ENCODE data around the gene ABCB9.
"Not testable (repeated sequence)": the region's sequence is repeated elsewhere in the genome, so short reads cannot be mapped to it uniquely, and the experiment has no call there.

The ABCB9 gene

DNA sequence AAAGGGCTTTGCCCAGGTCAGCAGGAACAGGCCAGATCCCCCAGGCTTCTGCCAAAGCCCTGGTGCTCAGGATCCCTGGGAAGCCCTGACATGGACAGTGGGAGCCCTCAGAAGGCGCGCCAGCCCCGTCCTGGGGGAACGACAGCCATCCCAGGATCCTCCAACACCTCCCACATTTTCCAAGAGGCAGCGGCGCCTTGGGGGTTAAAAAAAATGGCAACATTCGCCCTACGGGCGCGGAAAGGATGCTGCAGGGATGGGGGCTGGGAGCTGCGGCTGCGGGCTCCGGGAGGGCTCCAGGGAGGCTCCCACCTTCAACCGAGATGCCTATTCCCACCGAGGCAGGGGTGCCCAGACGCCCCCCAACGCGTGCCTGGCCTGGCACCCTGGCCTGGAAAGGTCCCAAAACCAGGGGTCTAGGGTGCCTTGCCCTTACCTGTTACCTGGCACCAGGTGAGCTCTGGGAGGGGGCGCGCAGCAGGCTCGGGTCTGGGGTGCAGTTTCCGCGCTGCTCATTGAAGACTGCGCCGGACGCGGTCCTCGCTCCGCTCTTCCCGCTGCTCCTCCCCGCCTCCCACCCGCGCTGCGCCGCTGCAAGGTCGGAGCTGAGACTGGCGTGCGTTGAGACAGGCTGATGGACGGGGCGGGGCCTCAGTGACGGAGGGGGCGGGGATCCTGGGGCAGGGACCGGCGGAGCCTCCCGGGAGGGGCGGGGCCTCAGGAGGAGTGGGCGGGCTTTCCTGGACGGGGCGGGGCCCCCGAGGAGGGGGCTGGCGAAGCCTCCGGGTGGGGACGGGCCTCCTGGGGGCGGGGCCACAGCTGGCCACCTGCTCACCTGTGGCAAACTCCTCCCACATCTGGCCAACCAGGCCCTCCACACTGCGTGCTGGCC is at the start of gene ABCB9:
Gene ABCB9, minus strand, starts transcription at position 613 of the 892 bp plus-strand sequence. CDS start 6,228 bp downstream, outside the sequence.
- DNase-seq, result peak; percentile 90

DNA sequence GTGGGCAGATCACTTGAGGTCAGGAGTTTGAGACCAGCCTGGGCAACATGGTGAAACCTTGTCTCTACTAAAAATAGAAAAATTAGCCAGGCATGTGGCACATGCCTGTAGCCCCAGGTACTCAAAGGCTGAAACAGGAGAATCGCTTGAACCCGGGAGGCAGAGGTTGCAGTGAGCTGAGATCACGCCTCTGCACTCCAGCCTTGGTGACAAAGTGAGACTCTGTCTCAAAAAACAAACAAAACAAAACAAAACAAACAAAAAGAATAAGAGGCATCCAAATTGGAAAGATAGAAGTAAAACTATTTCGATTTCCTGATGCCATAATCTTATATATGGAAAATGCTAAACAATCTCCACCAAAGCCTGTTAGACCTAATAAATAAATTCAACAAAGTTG is 48.2 kb upstream of the ABCB9 start:
- not testable (repeated sequence) for DNase-seq

DNA sequence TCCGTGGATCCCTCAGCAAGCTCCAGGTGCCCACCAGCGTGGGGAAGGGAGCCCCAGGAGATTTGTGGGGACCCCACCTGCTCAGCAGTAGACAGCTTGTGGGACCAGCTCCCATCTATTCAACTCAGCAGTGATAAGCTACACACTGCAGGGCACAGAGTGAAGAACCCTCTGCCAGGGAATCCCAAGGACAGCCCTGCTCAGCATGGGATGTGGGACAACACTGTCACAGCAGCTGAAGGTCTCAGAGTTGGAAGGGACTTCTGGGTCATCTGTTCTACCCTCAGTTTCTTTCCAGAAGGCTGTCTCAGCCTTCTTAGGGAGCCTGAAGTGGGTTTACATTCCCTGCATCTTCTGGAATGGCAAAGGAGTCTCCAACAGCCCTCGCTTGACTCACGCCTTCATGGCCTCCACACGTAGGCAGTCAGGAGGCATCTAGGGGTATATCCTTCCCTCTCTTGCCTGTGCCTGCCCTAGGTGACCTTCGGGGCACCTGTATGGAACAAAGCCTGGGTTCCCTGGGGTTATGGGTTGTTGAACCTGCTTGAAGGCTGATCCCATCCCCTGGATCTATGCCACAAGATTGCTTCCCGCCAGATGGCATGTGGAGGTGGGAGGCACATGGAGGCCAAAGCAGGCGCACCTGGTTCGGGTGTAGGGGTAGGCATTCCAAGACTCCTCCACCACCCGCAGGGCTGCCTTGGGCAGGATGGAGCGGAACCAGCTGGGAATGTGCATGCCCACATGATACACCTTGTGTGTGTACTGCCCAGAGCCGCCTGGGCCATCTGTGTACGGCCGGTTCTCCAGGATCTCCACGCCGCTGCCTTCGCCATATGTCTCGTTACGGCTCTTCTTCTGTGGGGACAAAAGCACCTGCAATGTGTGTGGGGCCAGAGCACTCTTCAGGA is 47.2 kb upstream of the ABCB9 start:
- DNase-seq, result no peak

DNA sequence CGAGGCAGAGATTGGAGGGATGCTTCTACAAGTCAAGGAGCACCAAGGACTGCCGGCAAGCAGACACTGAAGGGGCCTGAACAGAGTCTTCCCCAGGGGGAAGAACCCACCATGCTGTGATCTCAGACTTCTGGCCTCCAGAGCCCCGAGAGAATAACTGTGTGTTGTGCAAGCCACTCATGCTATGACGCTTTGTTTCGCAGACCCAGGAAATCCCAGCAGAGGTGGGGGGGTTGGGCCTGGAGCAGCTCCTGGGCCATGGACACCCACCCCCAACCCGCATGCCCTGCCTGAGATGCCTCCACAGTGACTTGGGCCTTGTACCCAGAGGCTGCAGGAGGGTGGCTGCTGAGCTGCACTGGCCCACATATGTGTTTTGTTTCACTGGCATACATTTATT is 45.4 kb upstream of the ABCB9 start:
- no peak for DNase-seq

DNA sequence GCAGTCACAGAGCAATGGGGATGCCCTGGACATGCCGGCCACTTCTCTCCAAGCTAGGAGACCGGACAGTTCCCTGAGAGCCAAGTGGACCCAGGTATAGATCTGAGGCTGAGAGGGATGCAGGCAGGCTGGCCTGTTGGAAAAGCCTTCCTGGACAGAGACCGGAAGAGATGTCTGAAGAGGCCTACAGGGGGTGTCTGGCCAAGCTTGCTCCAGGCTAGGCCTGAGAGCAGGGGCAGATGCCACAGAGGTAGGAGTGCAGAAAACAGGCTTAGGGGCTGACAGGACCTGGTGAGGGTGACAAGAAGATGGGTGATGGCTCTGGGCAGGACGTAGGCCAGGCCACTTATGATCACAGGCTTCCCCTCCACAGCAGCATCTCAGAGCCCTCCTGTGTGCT is 44.4 kb upstream of the ABCB9 start:
- no peak for DNase-seq

DNA sequence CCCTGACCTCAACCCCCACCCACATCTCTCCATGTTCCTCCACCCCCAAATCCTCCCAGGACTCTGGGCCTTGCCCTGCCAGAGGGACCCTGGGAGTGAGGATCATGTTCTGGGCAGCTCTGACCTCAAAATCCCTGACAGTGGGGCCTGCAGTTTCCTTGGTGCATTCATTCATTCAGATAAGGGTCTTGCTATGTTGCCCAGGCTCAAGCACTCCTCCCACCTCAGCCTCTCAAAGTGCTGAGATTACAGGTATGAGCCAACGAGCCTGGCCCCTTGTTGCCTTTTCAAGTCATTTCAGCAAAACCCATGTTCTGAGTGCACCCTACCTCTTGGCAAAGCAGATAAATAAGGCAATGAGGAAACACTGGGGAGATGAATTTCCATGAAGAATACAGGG is 43.8 kb upstream of the ABCB9 start:
- DNase-seq, result no peak

DNA sequence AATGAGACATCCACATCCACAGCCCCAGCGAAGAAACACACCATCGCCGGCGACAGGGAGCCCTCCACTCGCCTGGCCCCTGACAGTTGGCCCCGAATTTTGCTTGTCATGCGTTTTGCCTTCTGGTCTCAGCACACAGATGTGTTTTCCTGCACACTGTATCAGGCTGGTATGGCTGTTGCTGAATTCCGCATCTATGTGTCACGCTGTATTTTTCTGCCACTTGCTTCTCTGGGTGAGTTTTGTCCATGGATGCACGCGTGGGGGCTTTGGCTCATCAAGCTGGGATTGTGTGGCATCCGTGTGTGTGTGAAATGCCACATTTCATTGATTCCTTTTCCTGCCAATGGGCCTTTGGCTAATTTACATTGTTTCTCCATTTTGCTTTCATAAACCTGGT is 40.7 kb upstream of the ABCB9 start:
- DNase-seq, result no peak

DNA sequence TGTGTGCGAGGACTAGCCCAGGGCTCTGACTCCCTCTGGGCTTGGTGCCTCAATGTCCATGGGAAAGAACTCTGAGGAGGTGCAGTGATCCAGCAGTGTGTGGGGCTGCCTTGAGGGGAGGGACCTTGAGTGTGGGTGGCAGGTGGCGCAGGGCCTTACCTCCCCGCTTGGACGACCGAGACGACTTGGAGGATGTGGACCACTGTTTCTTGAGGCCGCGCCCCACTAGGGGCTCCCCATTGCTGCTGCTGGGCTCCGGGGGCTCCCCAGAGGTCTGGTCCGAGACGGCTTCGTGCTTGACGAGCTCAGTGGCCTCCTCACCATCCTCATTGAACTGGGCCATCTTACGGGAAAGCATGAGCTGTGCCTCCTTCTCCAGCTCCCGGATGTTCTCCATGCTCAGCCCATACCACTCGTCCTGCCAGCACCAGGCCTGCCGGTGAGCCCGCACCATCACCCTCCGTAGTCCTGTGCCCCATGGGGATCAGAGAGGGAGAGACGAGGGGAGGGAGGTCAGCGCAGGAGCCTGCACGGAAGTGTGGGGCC is 38.9 kb upstream of the ABCB9 start:
- no peak for DNase-seq

DNA sequence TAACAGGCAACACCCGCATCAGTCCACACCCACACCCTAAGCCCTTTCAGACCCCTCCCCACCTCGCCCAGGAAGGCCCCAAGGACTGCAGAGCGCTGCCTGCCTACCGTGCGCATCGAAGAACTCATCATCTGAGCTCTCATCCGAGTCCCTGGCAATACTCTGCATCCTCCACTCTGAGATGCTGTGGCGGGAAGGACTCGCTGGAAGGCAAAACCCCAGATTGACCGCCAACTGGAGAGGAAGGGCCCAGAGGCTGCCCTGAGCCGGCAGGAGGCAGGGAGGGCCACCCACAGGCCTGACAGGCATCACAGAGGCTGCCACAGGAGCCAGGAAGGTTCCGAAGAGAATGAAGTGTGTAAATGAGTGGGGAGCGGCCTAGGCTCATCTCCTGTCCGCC is 38.0 kb upstream of the ABCB9 start:
- DNase-seq, result no peak

DNA sequence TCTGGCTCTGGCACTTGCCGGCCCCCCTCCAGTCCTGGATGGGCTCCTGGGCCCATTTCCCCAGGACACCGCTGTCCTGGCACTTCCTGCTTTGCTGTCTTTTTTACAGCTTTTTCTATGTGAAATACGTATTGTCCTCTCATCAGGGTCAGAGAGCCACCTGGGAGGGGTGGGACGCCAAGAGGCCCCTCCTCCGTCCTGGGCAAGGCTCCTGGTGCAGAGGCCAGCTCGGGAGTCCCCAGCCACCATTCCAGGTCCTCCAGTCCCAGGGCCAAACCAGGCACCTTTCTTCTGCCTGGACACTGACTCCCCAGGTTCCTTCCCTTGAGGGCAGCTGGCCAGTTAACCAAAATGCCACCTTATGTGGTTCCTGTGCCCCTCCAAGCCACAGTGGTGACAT is 37.0 kb upstream of the ABCB9 start:
- DNase-seq, result no peak

DNA sequence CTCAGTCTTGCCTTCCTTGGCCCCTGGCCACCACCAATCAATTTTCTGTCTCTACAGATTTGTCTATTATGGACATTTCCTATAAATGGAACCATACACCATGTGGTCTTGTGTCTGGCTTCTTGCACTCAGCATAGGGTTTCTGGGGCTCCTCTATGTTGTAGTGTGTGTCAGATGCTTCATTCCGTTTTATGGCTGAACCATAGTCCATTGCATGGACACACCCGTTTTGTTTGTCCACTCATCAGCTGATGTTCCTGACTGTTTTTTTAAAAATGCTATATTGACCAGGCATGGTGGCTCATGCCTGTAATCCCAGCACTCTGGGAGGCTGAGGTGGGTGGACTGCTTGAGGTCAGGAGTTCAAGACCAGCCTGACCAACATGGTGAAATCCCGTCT is 35.2 kb upstream of the ABCB9 start:
- no peak for DNase-seq

DNA sequence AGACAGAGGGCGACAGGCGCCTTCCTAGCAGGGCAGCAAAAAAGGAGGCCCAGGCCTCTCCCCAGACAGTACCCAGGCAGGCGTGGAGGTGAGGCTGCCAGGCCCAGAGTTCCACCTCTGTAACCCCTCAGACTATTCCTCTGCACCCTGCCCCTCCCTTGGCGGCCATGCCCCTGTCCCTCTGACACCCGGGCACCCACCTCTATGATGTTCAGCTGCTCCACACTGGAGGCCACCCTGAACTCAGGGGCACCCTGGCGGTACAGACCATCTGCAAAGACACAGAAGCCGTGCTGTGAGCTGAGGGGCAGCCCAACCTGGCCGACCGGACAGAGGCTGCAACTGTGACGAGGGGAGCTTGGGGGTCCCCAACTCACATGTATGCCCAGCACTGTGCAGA is 34.3 kb upstream of the ABCB9 start:
- DNase-seq, result no peak

DNA sequence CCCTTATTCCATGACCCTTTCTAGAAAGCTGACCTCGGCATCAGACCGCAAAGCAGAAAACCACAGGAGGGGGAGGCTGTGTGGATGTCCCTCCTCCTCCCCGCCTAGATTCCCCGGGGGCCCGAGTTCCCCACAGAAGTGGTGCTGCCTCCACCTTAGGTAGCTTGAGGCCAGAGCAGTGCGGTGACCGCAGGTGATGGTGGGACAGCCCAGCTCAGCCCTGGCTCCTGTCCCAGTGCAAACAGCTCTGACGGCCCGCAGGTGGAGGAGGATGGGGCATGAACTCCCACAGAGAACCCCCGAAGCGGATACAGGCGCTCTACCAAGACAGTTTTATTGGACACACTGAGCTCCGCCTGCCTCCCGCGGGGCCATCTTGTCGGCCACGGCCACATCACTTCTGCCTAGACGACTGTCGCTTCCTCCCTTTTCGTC is 33.7 kb upstream of the ABCB9 start:
- no peak for DNase-seq

DNA sequence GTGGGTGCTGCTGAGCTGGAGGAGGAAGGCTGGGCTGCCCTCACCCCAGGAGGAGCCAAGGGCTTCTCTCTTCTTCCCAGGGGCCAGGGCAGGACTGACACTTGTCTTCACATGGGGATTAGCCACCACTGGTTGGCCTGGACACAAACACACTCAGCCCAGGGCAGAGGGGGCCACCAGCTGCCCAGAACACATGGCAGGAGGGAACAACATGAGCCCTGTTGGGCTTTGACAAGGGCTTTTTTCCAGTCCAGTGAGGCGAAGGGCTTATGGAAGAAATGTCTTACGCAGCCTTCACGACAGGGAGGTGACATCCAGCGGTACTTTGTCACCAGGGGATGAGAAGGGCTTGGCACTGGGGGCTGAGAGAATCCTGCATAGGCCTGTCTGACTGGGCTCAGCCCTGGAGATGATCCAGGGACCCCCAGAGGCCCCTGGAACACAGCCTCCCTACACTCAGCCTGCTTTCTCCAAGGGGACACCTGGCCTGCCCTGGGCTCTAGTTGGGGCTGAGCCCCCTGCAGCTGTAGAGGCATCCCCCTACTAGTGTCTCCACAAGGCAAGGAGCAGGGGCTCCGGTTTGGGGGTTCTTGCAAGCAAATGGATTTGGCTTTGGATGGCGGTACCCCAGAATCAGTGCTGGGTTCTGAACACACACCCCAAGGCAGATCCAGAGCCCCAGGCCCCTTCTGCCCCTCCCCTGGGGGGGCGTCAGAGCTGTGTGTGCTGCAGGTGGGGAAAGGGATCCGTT is 33.1 kb upstream of the ABCB9 start:
- no peak for DNase-seq

DNA sequence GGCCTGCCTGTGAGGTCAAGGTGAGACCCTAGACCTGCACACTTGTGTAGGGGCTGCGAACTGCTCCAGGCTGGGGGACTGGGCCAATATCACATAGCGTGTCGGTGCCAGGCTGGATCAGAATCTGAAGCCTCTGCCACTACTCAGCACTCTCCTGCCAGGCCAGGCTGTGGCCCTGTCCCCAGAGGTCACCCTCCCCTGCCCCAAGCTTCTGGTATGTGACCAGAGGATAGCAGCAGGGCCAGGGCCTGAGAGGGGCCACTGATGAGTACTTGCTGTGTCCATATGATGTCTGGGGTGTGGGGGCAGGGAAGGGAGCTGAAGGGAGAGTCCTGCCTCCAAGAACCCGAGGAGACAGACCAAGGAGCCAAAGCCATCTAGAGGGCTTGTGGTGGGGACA is 32.1 kb upstream of the ABCB9 start:
- no peak for DNase-seq

DNA sequence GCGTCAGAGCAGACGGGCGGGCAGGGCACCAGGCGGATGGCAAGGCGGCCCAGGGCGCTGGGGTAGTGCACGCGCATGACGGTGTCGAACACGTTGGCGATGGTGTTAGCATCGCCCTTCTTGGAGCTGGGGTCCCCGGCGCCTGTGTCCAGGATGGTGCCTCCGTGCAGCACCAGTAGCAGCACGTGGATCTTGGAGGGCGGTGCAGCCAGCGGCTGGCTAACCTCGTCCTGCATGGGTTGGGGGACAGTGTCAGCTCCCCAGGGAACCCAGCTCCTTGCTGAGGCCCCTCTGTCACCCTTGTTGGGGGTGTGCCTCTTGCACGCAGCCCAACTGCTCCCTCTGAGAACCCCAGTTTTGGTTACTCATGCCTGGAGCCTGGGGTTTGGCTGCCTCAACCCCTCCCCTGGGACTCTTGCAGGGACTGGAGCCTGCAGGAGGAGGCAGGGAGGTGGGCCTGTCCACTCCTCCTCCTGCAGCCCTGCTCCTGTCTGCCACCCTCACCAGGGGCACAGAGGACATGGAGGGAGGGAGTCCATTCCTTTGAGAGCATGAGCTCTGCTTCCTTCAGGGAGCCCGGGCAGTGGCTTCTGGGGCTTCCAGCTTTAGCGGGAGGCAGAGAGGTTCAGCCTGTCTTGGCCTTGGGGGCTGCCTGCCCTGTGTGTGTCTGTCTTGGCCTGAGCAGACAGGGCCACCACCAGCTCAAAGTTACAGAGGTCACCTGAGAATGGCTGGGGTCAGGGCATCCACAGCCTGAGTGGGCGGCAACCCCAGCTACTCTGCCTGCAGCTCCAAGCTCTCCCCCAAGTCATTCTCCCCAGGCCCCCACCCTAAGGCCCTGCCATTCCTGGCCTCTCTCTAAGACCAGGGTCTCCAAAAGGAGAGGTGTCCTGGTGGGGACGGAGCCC is 31.3 kb upstream of the ABCB9 start:
- DNase-seq, result no peak

DNA sequence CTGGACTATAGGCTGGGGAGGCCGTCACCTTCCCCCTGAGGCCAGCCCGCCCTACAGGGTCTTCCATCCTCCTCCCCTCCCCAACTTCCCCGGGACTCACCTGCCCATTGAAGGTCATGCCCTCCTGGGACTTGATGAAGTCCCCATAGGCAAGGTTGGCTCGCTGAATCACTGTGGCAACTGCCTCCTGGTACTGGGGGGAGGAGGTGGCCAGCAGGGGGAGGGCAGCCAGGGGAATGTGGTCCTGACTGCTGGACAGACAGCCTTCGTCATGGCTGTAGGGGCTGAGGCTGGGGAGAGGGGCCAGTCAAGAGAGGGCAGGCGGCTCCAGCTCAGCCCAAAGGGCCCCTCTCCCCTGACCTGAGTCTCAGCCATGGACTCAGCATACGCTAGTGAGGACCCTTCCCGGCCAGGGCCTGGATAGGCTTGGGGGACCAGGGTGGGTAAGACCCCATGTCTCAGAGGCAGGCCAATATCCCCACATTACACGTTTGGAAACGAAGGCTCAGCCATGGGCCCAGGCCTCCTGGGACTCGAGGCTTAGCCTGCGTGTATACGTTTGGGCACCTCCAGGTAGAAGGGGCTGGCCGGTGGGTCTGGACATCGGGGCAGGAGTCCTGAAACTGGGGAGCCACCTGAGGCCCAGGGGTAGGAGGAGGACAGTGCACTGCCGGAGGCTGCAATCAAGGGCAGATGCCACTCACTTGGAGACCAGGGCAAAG is 30.5 kb upstream of the ABCB9 start:
- no peak for DNase-seq

DNA sequence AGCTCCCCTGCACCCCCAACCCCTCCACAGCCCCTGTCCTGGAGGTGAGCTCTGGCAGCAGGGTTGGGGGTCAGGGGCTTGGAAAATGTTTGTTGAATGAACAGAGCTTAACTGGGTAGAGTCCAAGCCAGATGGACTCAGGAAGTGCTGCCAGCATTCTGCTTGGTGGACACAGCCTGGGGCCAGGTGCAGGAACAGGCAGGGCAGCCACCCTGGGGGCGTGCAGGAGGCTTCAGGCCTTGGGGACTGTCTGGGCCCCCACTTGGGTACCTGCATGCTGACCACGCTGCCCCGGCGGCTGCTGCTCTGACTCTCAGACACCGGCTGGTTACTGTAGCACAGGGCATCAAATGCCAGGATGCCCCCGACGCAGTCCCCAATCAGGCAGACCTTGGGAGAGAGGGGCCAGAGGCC is 29.9 kb upstream of the ABCB9 start:
- DNase-seq, result no peak

DNA sequence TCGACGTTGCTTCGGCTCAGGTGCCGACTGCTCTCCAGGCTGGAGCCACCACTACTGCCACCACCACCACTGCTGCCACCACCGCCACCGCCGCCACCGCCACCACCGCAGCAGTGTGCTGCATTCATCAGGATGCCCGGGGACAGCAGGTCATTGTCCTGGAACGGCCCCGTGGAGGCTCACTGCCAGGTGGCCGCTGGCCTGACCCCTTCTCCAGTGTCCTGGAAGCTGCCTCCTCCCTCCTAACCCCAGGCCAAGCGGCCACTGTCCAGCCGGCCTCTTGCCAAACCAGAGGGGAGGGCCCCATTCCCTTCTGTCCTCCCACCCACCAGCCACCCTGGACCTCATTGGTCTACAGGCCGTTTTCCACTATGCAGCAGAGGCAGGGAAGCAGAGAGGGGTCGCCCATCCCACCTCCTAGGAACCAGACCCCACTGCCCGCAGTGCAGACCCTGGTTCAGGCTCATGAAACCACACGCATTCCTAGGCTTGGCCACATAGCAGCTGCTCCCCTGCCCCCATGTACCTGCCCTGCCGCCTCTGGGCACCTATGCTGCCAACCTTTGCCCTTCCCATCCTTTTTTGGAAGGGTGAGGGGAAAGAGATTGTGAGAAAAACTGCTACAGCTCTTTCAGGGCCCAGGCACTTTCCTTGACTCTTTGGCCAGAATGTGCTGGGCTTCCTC is 29.4 kb upstream of the ABCB9 start:
- DNase-seq, result no peak

DNA sequence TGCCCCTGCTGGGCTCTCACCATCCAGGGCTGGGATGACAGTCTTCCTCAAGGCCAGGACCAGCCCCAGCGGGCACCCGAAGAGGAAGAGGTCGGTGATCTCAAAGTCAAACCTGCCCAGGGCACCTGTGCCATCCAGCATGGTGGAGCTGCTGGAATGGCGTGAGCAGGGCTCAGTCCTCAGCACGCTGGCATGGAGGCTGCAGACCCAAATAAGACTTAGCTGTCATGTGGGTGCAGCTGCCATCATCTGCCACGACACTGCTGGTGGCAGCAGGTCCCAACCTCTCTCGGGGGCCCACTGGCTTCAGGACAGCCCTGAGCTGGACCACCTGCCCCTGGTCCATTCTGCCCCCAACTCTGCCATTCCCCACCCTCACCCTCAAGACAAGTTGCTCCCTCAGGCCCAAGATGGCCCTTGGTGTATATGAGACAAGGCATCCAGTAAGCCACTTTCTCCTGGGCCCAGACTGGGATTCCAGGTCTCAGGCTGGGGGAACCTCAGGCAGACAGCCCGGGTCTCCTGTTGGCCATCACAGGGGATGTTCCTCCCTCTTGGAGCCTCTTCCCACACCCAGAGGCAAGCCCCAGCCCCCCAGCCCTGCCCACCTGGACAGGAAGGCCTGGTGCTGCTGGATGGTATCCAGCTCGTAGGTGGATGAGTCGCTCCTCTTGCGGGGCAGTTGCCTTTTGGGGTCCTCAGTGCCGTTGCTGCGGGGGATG is 28.7 kb upstream of the ABCB9 start:
- no peak for DNase-seq

All from activated effector memory CD4-positive, alpha-beta T cell treated with Interleukin-2 at 50 U/mL for 16 hours (primary cell).